NCI-H748 (cell line): ENCODE data around the gene BYSL.

Source experiments
- DNase-seq: peaks from one replicate; lab custom pipeline; 2025; ENCODE audit not compliant: unreplicated experiment; lab: John Stamatoyannopoulos, UW

Gene BYSL

GRCh38 chr6:41920921-41921711, at the start of gene BYSL, which contains the start of gene MED20:
BYSL (plus strand) TSS chr6:41921499; CDS start chr6:41921563, 64 bp downstream.
MED20 (minus strand) TSS chr6:41921139; CDS start chr6:41921018, 121 bp downstream.
- DNase-seq, result peak; percentile 96

- no peak for DNase-seq
Measured at GRCh38 chr6:41871691-41872090, 49.6 kb upstream of the BYSL start.

GRCh38 chr6:41872147-41872546, 49.2 kb upstream of the BYSL start:
- DNase-seq, result no peak

GRCh38 chr6:41874741-41875140, 46.6 kb upstream of the BYSL start:
- DNase-seq, result no peak

GRCh38 chr6:41877051-41877680, 44.1 kb upstream of the BYSL start:
- DNase-seq, result no peak

- no peak for DNase-seq
Measured at GRCh38 chr6:41878246-41878645, 43.1 kb upstream of the BYSL start.

- DNase-seq, result no peak
Measured at GRCh38 chr6:41878961-41879405, 42.3 kb upstream of the BYSL start.

GRCh38 chr6:41881506-41881905, 39.8 kb upstream of the BYSL start:
- DNase-seq, result no peak

- DNase-seq, result no peak
Measured at GRCh38 chr6:41884957-41885356, 36.3 kb upstream of the BYSL start.

GRCh38 chr6:41885930-41886329, 35.4 kb upstream of the BYSL start:
- no peak for DNase-seq

GRCh38 chr6:41887331-41887751, 34.0 kb upstream of the BYSL start:
- no peak for DNase-seq

GRCh38 chr6:41892921-41893564, 28.3 kb upstream of the BYSL start:
- no peak for DNase-seq

GRCh38 chr6:41894366-41895299, 26.7 kb upstream of the BYSL start:
- DNase-seq, result peak; percentile 60

- DNase-seq, result peak; percentile 95
Measured at GRCh38 chr6:41895300-41896233, 25.7 kb upstream of the BYSL start, which contains the start of gene USP49. USP49 (minus strand) TSS chr6:41895375; CDS start chr6:41806983, 88,392 bp downstream.

- no peak for DNase-seq
Measured at GRCh38 chr6:41896281-41896680, 25.0 kb upstream of the BYSL start.

GRCh38 chr6:41900861-41901260, 20.4 kb upstream of the BYSL start:
- DNase-seq, result no peak

GRCh38 chr6:41901882-41902519, 19.3 kb upstream of the BYSL start:
- peak; percentile 26 for DNase-seq

GRCh38 chr6:41909727-41910126, 11.6 kb upstream of the BYSL start:
- DNase-seq, result no peak

- DNase-seq, result no peak
Measured at GRCh38 chr6:41914343-41914742, 7.0 kb upstream of the BYSL start.
